HepG2 (cell line): ENCODE data around the gene SMYD2.

Source experiments
- JUN ChIP-seq: sonication (generic); formaldehyde crosslinking; IDR thresholded peaks from 2 replicates; pipeline ENCODE4 v1.4.0; 2020; ENCODE audit warnings: mild to moderate bottlenecking, missing genetic modification reagents
- POLR2A ChIP-seq, 2 experiments: IDR thresholded peaks; 2 replicates each; pipeline ENCODE4 v1.6.1; 2011; ENCODE audit warnings: low read depth in 2 of 2, low read length in 2 of 2, mild to moderate bottlenecking in 1 of 2, moderate library complexity in 1 of 2; ENCODE audit not compliant: insufficient read depth in 1 of 2

- TF ChIP-seq JUN: no peak
- TF ChIP-seq POLR2A (IDR thresholded peaks at IDR 0.05; ENCODE audit: insufficient read depth in 1 of 2, low read depth in 2 of 2, low read length in 2 of 2): no peak
These were observed 25.4 kb upstream of the SMYD2 start for GRCh38 chr1:214255509-214255908.
